GM11168 (cell line): ENCODE measurements around the gene SCARB1.
"Not testable (repeated sequence)": the region's sequence is repeated elsewhere in the genome, so short reads cannot be mapped to it uniquely, and the experiment has no call there.

Experiments
- in situ Hi-C: fragments of 300-500 bp; cut with MboI; formaldehyde crosslinking; loops from one replicate; pipeline ENCODE4 v1.12.0; 2022; ENCODE audit warnings: low sequenced_read_pairs; ENCODE audit not compliant: unreplicated experiment

Gene SCARB1

DNA sequence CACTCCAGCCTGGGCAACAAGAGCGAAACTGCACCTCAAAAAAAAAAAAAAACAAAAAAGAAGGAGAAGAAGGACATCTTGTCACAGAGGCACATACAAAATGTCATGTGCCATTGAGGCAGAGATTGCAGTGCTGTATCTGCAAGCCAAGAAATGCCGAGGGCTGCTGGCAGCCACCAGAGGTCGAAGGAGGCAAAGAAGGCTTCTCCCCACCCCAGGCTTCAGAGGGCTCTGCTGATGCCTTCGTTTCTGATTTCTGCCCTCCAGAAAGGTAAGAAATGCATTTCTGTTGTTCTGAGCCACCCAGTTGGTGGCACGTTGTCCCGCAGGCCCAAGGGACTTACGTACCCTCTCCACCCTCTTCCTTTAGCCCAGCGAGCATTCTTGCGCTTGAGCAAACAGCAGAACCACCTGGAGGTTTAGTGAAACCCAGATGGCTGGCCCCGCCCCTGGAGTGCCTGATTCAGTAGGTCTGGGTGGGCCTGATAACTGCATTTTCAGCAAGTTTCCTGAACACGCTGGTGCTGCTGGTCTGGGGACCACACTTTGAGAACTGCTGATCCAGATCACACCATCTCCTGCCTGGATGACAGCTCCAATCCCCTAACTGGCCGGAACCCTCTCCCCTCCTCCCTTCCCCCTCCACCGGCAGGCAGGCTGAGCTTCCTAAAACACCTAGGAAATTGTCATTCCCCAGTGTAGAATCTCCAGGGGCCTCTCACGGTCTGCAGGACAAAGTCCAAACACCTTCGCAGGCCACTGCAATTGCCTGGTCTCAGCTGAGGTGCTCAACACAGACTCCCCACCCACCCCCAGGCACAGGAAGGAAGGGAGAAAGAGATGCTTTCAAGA lies 21.1 kb upstream of the SCARB1 start:
- in situ Hi-C loops: loop anchor here (5.0 kb wide), 1 partner anchor 58 kb away; no protein-coding TSS in a partner anchor

DNA sequence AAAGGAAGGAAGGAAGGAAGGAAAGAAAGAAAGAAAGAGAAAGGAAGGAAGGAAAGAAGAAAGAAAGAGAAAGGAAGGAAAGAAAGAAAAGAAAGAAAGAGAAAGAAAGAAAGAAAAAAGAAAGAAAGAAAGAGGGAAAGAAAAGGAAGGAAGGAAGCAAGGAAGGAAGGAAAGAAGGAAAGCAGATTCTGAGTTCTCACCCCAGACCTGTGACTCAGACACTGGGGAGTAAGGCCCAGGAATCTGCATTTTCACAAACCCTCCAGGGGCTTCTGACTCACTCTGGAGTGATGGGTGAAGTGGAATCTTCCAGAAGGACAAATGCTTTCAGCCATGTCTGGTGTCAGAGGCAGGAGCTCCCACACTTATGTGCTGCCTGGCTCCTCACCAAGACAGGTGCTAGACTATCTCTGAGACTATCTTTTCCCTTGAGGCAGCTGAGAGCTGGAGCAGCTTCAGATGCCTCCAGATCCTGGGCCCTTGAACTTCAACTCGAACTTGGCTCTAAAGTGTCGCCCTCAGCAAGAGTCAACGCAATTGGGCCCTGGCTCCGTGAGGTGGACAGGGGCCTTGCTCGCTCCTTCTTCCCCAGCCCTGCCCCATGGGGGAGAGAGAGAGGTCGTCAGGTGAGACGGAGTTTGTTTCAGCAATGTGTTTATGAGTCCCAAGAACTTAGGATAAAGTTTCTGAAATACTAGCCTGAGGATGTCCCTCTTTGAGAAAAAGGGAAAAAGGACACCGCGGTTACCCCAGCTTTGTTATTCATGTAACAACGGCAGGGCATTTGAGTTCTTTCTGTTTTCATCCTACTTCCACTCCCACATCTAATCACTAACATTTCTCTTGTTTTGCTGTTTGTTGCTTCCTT lies 19.8 kb upstream of the SCARB1 start:
- in situ Hi-C loops: no loop called here

DNA sequence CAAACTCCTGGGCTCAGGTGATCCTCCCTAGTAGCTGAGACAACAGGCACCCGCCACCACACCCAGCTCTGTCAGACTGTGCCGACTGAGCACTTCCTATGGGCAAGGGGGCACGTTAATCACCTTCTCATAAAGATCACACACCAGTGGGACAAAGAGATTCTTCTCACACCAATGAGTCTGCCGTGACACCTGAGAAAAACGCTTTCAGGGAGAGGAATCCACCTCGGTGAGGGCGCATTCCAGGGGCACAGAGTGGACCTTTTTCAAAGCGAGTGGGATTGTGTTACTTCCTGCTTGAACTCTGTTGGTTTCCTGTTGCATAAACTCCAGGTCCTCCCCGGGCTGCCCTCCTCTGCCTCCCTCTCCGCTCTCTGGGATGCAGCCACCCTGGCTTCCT lies 17.5 kb upstream of the SCARB1 start:
- in situ Hi-C loops: no loop called here

DNA sequence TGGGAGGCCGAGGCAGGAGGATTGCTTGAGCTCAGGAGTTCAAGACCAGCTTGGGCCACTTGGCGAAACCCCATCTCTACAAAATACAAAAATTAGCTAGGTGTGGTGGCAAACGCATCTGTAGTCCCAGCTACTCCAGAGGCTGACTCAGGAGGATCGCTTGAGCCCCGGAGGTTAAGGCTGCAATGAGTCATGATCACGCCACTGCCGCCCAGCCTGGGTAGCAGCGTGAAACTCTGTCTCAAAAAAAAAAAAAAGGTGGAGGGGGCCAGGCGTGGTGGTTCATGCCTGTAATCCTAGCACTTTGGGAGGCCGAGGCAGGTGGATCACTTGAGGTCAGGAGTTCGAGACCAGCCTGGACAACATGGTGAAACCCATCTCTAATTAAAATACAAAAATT lies 16.7 kb upstream of the SCARB1 start:
- in situ Hi-C loops: not testable (repeated sequence)

DNA sequence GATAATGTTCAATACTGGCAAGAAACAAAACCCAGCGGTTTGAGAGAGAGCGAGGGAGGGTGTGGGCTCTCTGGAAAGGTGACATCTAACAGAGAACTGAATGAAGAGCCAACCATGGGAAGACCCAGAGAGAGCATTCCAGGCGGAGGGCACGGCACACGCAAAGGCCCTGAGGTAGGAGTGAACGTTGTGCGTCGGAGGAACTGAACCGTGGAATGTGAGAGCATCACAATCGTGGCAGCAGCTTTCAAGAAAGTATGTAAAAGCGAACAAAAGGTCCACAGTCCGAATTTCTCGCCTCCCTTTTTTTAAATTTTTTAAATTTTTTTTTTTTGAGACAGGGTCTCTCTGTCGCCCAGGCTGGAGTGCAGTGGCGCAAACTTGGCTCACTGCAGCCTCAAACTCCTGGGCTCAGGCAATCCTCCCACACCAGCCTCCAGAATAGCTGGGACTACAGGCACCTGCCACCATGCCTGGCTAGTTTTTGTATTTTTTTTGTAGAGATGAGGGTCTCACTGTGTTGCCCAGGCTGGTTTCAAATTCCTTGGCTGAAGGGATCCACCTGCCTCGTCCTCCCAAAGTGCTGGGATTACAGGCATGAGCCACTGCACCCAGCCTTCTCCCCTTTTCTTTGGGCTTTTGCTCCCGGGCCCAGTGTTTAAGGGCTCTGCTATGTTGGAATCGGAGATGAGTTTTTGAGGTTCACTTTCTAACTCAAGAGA lies 15.3 kb upstream of the SCARB1 start:
- in situ Hi-C loops: no loop called here

DNA sequence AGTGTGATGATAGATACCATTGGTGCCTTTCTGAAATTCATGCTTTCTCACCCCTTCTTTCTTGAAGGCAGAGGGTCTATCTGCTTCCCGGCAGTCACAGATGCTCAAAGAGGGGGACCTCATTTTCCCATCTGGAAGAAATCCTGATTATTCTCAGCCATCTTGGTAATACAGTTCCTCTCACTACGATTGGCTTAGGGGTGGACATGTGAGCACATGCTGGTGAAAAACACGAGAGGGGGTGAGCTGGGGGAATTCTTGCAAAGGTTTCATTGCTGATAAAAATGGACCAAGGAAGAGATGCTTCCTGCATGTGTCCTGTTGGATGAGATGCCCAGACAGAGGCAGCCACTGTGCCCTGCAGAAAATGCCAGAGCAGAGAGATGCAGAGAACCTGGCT lies 13.8 kb upstream of the SCARB1 start:
- in situ Hi-C loops: no loop called here

DNA sequence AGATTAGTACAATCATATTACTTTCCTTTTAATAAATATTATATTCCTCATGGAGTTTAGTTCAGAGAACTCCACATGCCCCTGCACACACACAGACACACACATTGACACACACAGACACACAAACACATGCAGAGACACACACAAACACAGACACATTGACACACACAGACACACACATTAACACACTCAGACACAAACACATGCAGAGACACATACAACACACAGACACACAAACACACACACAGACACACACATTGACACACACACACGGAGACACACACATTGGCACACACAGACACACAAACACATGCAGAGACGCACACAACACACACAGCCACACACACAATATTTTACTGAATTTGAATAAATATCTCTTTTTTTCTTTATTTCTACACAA lies 12.5 kb upstream of the SCARB1 start:
- in situ Hi-C loops: no loop called here

DNA sequence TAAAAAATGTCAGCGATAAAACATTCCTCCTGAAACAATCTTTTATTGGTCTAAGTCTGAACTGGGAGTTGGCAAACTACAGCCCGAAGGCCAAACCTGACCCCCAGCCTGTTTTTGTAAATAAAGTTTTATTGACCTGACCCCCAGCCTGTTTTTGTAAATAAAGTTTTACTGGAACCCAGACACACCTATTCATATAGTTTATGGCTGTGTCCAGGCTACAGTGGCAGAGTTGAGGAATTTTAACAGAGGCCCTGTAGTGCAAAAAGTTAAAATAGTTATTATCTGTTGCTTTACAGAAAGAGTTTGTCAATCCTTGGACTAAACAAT lies 12.1 kb upstream of the SCARB1 start:
- in situ Hi-C loops: no loop called here

DNA sequence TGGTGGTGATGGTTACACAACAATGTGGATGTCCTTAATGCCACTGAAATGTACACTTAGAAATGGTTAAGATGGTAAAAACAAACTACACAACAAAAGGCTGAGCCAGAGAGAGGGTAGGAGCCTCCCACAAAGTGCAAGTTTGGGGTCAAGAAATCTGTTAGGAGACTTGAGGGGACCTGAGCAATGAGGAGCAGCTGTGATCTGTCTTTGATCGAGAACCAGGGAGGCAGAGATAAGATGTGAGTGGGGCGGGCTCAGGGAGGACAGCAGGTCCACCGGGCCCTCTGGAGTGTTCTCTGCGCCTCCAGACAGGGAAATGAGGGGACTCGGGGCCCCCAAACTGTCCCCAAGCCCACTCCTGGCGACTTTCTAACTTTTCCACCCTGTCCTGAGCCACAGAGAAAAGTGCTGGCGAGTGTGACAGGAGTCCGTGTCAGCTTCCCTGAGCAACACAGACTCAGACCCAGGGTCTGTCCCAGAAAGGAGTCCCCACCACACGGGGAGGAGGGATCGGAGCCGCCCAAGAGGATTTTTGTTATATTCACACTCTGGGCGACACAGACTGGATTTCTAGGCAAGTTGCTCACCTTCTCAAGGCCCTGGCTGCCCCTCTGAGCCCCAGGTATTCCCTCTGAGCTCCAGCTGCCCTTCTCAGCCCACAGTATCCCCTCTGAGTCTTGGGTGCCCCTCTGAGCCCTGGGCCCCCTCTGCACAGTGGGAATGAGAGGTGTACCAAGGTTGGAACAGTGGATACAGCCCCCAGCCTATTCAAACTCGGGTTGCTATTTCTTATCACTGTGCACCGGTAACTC lies 11.5 kb upstream of the SCARB1 start:
- in situ Hi-C loops: no loop called here

DNA sequence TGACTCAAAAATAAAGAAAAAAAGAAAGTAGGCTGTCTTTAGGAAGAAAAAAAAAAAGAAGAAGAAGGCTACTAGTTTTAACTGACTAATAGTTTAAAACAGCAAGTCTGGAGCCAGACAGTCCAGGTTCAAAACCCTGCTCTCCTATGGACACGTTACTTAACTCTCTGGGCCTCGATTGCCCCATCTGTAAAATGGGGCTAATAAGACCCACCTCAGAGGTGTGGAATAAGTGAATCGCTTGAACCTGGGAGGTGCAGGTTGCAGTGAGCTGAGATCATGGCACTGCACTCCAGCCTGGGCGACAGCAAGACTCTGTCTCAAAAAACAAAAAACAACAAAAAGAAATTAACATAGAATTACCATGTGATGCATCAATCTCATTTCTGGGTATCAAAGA lies 10.5 kb upstream of the SCARB1 start:
- in situ Hi-C loops: no loop called here

DNA sequence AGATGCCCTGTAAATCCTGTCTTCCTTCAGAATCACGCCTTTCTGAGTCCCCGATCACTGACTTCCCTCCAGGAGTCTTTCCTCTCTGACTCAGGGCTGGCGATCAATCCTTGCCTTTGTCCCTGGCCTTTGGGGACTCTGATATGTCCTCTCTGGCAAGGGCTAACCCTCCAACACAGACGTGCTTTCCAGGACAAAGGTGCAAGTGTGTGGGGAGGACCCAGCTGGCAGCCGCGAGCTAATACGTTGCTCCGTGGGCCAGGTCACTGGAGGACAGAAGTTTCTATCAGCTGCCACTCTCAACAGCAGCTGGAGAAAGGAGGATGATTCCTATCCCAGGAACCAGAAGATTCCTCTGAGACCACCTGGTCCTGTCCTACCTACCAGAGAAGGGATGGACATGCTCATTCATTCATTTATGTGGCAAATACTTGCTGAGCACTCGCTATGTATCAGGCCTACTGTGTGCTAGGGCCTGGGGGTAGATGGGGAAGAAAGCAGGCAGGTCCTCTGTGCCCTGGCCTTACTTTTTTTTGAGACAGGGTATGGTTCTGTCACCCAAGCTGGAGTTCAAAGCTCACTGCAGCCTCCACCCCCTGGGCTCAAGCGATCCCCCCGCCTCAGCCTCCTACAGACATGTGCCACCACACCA lies 8.5 kb upstream of the SCARB1 start:
- in situ Hi-C loops: no loop called here

DNA sequence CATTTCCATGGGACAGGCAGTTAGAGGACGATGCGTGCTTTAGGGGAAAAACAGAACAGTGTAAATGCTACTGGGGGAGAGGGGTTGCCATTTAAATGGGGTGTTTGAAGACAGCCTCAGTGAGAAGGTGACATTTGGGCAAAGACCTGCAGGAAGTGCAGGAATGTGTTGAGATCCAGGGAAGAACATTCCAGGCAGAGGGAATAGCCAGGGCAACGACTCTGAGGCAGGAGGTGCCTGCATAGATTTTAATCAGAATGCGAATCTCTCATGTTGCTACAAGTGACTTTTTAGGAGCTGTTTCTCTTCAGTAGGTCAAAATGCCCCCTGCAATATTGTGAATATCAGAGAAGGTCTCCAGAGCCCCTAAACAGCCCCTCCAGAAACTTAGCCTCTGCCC lies 7.6 kb upstream of the SCARB1 start:
- in situ Hi-C loops: no loop called here

DNA sequence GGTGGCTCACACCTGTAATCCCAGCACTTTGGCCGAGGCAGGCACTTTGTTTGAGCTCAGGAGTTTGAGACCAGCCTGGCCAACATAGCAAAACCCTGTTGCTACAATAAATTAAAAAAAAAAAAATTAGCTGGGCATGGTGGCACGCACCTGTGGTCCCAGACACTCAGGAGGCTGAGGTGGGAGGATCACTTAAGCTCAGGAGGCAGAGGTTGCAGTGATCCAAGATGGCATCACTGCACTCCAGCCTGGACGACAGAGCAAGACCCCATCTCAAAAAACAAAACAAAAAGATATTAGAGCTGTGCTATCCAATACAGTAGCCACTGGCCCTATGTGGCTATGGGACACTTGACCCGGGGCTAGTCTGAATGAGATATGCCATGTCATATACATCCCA lies 6.9 kb upstream of the SCARB1 start:
- in situ Hi-C loops: no loop called here

DNA sequence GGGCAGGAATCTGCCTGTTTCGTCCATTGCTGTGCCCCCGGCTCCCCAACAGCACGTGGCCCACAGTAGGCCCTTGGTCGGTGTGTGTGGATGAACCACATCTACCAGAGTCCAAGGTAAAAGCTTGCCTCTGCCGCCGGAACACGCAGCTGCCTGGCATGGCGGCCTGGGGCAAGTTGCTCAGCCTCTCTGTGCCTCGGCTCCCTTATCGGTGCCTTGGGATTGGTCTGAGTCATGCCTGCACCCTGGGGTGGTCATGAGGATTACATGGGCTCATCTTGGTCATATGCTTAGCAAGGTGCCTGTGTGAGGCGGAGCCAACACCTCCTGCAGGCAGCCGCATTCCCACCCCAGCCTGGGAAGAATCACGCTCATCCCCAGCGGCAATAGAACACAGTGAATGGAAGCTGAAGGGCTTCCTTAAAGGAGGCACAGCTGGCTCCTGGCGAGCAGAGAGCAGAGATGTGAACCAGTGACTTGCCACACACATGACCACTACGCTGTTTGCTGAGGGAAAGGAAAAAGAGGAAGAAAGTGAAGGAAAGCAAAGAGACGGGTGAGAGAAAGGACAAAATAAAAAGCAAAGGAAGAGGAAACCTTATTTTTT lies 5.5 kb upstream of the SCARB1 start:
- in situ Hi-C loops: no loop called here

DNA sequence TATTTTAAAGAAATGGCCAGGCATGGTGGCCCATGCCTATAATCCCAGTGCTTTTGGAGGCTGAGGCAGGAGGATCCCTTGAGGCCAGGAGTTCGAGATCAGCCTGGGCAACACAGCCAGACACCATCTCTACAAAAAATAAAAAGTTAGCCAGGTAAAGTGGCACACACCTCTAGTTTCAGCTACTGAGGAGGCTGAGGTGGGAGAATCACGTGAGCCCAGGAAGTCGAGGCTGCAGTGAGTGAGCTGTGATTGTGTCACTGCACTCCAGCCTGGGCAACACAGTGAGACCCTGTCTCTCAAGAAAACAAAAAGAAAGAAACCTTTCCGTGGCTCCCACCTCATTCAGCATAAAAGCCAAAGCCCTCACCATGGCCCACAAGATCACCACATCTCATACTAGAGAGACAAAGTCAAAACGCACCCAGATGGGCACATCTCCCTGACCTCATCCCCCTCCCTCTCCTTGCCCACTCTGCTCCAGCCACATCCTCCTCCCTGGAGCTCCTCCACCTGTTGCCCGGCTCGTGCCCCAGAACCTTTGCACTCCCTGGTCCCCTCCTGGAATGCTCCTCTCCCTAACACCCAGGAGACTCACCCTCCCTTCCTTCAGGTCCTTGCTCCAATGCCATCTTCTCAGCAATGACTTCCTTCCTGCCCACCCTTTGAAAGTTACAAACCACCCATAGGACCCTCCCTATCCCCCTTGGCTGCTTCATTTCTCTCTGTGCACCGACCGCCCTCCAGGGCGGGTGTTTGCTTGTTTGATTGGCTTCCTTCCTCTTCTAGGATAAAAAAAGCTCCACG lies 4.8 kb upstream of the SCARB1 start:
- in situ Hi-C loops: no loop called here

DNA sequence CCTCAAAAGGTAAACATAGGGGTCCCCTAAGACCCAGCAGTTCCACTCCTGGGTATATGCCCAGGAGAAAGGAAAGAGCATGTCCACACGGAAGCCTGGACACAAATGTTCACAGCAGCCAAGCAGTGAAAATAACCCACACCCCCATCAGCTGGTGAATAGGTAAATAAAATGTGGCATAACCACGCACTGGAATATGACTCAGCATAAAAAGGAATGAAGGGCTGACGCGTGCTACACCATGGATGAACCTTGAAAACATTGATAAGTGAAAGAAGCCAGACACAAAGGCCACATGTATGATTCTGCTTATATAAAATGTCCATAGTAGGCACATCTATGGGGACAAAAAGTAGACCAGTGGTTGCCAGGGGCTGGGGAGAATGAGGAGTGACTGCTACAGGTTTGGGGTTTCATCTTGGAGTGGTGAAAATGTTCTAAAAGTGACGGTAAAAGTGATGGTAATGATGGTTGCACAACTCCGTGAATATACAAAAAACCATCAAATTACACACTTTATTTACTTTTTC lies 3.8 kb upstream of the SCARB1 start:
- in situ Hi-C loops: no loop called here

DNA sequence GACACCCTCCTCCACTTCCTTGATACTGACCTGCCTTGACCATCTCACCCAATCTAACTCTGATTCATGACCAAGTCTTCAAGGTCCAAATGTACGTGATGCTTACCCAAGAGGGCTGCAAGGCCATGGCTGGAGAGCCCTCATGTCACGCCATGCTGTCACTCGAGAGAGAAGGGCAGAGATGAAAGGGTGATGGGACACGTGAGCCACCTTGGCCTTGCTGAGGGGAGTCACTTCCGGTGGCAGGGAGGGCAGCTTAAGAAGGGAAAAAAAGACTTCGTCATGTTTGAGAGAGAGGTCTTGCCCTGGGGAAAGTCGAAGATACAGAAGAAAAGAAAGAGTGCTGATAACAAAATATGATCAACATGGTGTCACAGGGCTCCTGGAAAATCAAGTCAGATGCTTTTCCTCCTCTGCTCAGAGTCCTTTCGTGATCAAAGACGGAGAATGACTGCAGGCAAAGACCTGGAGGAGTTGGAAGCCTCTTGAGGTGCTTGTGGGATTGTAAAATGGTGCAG lies 3.3 kb upstream of the SCARB1 start:
- in situ Hi-C loops: no loop called here
